Stimulated activated CD8-positive, alpha-beta memory T cell treated with anti-CD3 and anti-CD28 coated beads, Interleukin-12 subunit alpha, Interleukin-12 subunit beta, amount 100 ng/mL, for 1 hour (primary cell): ENCODE measurements around the gene LRRC75B.
"Not testable (repeated sequence)": the region's sequence is repeated elsewhere in the genome, so short reads cannot be mapped to it uniquely, and the experiment has no call there.

Experiments used
- DNase-seq: peaks from one replicate; pipeline ENCODE4 v3.0.0-alpha.2; 2020; ENCODE audit warnings: low read depth

LRRC75B gene

DNA sequence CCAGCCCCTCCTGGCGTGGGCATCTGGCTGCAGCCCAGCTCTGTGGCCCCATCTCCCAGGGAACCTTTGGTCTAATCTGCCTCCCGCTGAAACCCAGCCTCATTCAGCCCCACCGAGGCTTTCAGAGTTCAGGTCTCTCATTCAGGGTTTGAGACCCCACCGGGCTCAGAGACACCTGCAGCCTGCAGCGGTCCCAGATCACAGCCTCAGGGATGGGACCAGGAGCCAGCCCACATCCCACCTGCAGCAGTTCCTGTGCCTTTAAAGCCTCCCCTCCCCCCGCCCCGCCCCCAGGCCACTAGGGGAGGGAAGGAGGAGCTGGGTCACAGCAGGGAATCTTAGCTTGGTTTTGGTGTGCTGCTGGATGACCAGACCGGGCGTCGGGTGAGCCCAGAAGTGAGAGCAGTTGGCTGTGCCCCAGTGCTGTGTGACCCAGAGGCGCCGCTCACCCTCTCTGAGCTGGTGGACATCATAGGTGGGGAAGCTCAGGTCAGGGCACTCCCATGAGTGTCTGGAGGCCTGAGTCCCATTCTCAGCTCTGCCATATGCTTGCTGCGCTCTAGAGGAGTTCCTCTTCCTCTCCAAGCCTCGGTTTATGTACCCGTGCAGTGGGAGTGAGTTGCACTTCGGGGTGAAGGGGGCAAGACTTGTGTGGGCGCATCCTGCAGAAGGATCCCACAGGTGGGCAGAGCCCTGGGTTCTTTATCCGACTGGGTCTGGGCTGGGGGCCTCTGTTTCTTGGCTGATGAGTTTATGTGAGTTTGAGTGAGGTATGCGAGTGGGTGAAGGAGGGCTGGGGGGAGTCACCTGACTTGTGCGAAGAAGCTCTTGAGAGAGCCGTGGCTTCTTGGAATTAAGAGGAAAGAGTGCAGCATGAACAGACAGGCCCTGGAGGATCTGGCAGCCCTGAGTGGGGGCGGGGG is 10.2 kb upstream of the LRRC75B start, which contains the start of gene GGT1:
Gene GGT1, plus strand, starts transcription at position 347 of the 923 bp plus-strand sequence. CDS start 7,889 bp downstream, outside the sequence.
- DNase-seq, result not testable (repeated sequence)

- not testable (repeated sequence) for DNase-seq
These were observed 9.4 kb upstream of the LRRC75B start for GRCh38 chr22:24602105-24602749.

- DNase-seq, result no peak
These were observed 8.6 kb upstream of the LRRC75B start for GRCh38 chr22:24601217-24602104.

DNA sequence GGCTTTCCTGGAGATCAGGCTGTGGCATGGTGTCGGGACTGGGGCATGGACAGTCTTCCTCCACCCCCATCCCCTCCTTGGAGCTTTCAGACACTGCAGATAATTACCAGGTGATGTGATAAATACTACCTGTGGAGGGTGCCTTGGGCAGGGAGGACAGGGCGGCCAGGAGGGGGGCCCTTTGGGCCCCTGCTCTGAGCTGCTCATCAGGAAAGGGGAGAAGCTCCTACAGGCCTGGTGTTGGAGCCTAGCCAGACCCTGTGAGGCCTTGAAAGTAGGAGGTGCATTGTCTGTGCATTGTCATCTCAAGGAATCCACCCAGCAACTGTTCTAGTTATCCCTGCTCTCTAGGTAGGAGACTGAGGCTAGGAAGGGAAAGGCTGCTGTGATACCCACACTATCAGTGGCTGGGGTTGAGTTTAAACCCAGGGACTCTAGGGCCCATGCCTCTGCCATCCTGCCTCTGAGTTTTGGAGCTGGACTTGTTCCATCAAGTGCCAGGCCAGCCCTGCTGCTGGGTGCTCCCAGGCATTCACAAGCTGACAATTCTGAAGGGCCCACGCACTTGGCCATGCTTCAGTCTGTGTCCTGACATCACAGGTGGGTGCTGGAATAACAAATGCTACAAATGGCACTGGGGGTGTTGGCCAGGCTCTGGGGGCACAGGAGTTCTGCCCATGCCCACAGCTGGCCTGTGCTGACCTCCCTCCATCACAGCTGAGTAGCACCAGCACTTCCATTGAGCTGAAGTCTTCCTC is 7.3 kb upstream of the LRRC75B start:
- DNase-seq, result not testable (repeated sequence)

DNA sequence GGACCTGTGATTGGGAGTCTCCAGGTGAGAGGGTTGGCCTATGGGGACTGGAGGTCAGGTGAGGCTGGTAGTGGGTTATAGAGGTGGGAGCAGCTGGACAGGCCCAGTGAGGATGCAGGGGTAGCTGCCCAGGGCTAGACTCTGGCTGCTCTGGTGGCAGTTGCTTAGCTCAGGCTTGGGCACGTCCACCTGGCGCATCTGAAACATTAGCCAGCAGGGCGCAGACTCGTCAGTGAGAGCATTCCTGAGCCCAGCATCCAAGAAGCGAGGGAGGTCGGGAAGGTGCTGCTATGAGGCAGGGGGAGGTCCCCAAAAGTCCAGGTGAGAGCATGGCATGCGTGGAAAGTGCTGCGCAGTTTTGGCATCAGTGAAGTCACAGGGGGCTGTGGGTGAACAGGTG is 6.6 kb upstream of the LRRC75B start:
- no peak for DNase-seq

DNA sequence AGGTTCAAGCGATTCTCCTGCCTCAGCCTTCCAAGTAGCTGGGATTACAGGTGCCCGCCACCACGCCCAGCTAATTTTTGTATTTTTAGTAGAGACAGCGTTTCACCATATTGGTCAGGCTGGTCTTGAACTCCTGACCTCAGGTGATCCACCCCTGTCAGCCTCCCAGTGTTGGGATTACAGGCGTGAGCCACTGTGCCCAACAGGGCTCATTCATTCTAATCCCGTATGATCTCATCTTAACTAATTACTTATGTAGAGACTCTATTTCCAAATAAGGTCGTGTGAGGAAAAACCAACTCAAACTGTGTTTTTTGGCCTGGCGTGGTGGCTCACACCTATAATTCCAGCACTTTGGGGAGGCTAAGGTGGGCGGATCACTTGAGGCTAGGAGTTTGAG is 4.2 kb upstream of the LRRC75B start:
- DNase-seq, result not testable (repeated sequence)

DNA sequence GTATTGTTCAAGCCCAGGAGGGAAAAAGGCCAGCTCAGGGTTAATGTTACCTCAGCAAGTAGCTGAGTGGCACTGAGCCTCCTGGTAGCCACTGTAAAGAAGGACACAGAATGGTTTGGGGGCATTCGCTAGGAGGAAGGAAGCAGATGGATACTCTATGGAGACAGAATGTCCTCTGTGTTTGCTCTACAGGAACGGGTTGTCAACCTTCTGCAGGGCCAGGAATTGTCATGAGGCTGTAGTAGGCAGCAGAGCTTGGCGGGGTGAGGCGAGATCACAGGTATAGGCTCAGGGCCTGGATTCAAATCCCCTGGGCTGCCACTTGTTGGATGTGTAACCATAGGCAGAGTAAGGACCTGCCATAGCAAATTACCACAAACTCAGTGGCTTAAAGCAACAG is 3.0 kb upstream of the LRRC75B start:
- DNase-seq, result no peak

GRCh38 chr22:24595228-24595627 is 2.4 kb upstream of the LRRC75B start:
- DNase-seq, result no peak

DNA sequence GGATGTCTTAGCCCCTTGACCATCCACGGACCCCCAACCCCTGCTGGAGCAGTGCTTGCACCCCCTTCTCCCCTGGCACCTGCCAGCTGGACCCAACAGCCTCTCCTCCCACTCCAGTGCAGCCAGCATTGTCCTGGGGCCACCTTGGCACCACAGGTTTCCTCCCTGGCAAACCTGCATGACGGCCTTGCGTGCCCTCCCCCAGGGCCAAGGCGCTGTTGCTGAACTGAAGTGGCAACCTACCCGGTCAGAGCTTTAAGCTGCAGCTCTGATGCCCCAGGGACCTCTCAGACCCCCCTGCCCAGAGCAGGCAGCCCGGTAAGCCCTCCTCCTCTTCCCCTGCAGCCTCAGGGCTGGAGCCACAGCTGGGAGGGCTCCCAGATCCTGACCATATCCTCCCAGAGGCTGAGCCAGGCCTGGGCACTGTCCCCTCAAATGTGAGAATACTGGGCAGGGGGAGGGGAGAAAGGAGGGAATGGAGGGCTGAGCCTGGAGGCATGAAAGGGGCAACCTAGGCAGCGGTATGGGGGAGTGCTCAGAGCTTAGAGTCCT is 1.8 kb upstream of the LRRC75B start:
- DNase-seq, result no peak

GRCh38 chr22:24593836-24594568 is 1.1 kb upstream of the LRRC75B start:
- DNase-seq, result no peak

- not testable (repeated sequence) for DNase-seq
These were observed 624 bp upstream of the LRRC75B start for GRCh38 chr22:24593559-24593835.

DNA sequence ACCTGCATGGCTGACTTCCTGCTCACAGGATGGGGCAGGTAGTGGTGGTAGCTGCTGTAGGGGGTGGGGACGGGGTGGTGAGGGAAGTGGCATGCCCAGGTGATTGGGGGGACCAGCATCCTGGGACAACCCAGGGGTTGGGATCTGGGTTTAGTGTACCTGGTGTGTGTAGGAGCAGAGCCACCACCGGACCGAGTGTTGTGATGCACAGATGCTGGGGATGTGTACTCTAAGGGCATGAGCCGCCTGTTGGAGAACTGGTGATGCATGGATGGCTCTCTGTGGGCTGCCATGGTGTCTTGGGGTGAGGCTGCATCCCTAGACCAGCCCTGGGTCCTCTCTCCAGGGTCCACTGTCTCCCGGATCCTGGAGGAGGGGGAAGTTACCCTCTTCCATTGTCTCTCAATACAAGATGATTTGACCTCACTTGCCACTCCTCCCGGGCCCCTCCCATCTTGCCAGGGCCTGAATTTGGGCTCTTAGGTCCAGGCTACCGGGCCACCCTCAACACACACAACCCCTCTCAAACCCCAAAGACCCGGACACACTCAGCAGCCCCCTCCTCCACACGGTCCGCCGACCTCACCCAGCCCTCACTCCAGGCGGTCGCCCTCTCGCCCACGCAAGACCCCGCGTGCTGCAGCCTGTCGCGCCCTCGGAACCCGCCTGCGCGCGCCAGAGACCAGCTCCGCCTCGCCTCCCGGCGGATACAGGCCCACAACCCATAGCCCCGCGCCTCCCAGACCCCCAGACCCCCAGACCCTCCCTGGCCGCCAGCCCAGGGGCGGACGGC is 619 bp downstream of the LRRC75B start:
- no peak for DNase-seq

DNA sequence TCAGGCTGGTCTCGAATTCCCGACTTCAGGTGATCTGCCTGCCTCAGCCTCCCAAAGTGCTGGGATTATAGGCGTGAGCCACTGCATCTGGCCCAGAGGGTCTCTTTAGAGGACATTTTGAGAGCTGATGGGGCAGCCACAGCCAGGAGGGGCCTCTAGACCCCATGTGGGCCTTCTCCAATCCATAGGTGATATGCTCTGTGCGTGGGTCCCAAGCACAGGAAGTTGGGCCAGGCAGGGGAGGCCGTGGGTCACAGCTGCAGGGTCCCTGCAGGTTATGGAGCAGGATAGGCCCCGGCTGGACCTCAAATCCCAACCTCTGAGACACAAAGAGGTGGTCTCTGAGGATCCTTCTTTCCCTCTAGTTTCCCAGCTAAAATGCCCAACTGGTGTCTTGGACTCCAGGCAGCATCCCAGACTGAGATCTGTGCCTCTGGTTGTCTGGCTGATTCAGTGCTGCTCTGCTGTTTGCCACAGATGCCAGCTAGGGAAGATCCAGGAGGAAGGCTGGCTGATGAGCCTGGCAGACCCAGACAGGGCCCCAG is 1.5 kb downstream of the LRRC75B start:
- DNase-seq, result no peak

GRCh38 chr22:24590596-24591173 is 2.2 kb downstream of the LRRC75B start:
- no peak for DNase-seq

GRCh38 chr22:24589518-24590030 is 3.3 kb downstream of the LRRC75B start:
- DNase-seq, result no peak

GRCh38 chr22:24588757-24589481 is 4.0 kb downstream of the LRRC75B start:
- DNase-seq, result no peak

GRCh38 chr22:24588381-24588756 is 4.5 kb downstream of the LRRC75B start:
- no peak for DNase-seq

- DNase-seq, result no peak
These were observed 4.9 kb downstream of the LRRC75B start for GRCh38 chr22:24587948-24588347.
